OCI-LY7 (cell line): ENCODE results near the gene KRT9. TPM values are rescaled to one million over a fixed set of nuclear protein-coding genes. Genes with fewer than 3 reads are reported as not detected.
"Not testable (repeated sequence)": the region's sequence is repeated elsewhere in the genome, so short reads cannot be mapped to it uniquely, and the experiment has no call there.

ENCODE experiments used
- BruUV-seq: library from RNA; stranded (reverse); fragments of 400-500 nt; replicated peaks from 2 replicates; lab custom pipeline; 2021; lab: Mats Ljungman, UMichigan
- CTCF ChIA-PET: fragments of 300-600 bp; sonication (Branson Sonifier 250); formaldehyde crosslinking; loops from one replicate; lab custom pipeline; 2022; ENCODE audit warnings: antibody characterized with exemption; ENCODE audit not compliant: unreplicated experiment; lab: Charles Lee
- POLR2A ChIA-PET: fragments of 300-600 bp; sonication (Branson Sonifier 250); formaldehyde crosslinking; loops from one replicate; lab custom pipeline; 2022; ENCODE audit warnings: antibody characterized with exemption; lab: Charles Lee
- DNase-seq: peaks from one replicate; pipeline ENCODE4 v3.0.0-alpha.2; 2015; ENCODE audit warnings: low spot score
- H2AFZ ChIP-seq: fragments of 200-600 bp; sonication (generic), shearing (Covaris generic); 2 replicates; pipeline ENCODE4 v1.6.1; 2014; ENCODE audit warnings: mild to moderate bottlenecking, antibody characterized with exemption, low read length, moderate library complexity
- H3K27ac ChIP-seq: fragments of 200-600 bp; sonication (generic); 2 replicates; pipeline ENCODE4 v1.5.1; 2014; ENCODE audit warnings: mixed run types, low read depth, mild to moderate bottlenecking, moderate library complexity, low read length, inconsistent platforms; ENCODE audit not compliant: poor library complexity, severe bottlenecking
- H3K36me3 ChIP-seq: fragments of 200-600 bp; sonication (generic); 2 replicates; pipeline ENCODE4 v1.6.1; 2014; ENCODE audit warnings: mild to moderate bottlenecking, antibody characterized with exemption, low read length, moderate library complexity, mixed read lengths; ENCODE audit not compliant: insufficient read depth
- H3K4me1 ChIP-seq: fragments of 200-600 bp; sonication (generic); 2 replicates; pipeline ENCODE4 v1.5.1; 2014; ENCODE audit warnings: mild to moderate bottlenecking, low read length; ENCODE audit not compliant: insufficient read depth, poor library complexity, severe bottlenecking
- H3K4me2 ChIP-seq: fragments of 200-600 bp; sonication (generic); 2 replicates; pipeline ENCODE4 v1.6.1; 2014; ENCODE audit warnings: mild to moderate bottlenecking, low read length
- H3K4me3 ChIP-seq: fragments of 200-600 bp; sonication (generic); 2 replicates; pipeline ENCODE4 v1.5.1; 2014; ENCODE audit warnings: mild to moderate bottlenecking, low read depth, low read length; ENCODE audit not compliant: poor library complexity, severe bottlenecking
- H3K79me2 ChIP-seq: fragments of 200-600 bp; sonication (generic); 2 replicates; pipeline ENCODE4 v1.6.1; 2016; ENCODE audit warnings: low read depth, mild to moderate bottlenecking, low read length, moderate library complexity, mixed read lengths; ENCODE audit not compliant: insufficient read depth
- H3K9me2 ChIP-seq: fragments of 200-600 bp; sonication (generic); 2 replicates; pipeline ENCODE4 v1.6.1; 2016; ENCODE audit warnings: mild to moderate bottlenecking, low read length, mixed read lengths; ENCODE audit not compliant: insufficient read depth
- H3K9me3 ChIP-seq: fragments of 200-600 bp; sonication (generic); 2 replicates; pipeline ENCODE4 v1.6.1; 2014; ENCODE audit warnings: mild to moderate bottlenecking, mixed run types, low read length, mixed read lengths
- H4K20me1 ChIP-seq: fragments of 200-600 bp; sonication (generic); 2 replicates; pipeline ENCODE4 v1.6.1; 2014; ENCODE audit warnings: mild to moderate bottlenecking, antibody characterized with exemption, low read length, moderate library complexity, mixed read lengths; ENCODE audit not compliant: insufficient read depth
- EZH2phosphoT487 ChIP-seq: fragments of 200-600 bp; sonication (generic); IDR thresholded peaks from 2 replicates; pipeline ENCODE4 v1.6.1; 2018; ENCODE audit warnings: low read depth, borderline replicate concordance, mild to moderate bottlenecking, mixed run types, antibody characterized with exemption, low read length, moderate library complexity, mixed read lengths
- intact Hi-C: fragments of 100-400 bp; cut with micrococcal nuclease; formaldehyde crosslinking; loops from one replicate; pipeline ENCODE4 v1.10.0; 2022; ENCODE audit not compliant: unreplicated experiment
- total RNA-seq, 2 experiments: library from RNA; depleted of rRNA in 1 of 2; stranded (reverse); fragments of >200 nt in 1 of 2; shearing (Covaris generic) in 1 of 2; gene quantifications; 2 replicates each; pipeline ENCODE4 v1.2.3, GENCODE V29; 2014 to 2022
- TF ChIP-seq, protein P1 (sequence below): fragments of 200-600 bp; sonication (generic); conservative IDR thresholded peaks from 2 replicates; pipeline ENCODE4 v1.5.1; 2014; ENCODE audit warnings: mild to moderate bottlenecking, antibody characterized with exemption, low read length, moderate library complexity, mixed read lengths

The KRT9 gene
- total RNA-seq, 2 experiments from 2014 or later: not detected

DNA sequence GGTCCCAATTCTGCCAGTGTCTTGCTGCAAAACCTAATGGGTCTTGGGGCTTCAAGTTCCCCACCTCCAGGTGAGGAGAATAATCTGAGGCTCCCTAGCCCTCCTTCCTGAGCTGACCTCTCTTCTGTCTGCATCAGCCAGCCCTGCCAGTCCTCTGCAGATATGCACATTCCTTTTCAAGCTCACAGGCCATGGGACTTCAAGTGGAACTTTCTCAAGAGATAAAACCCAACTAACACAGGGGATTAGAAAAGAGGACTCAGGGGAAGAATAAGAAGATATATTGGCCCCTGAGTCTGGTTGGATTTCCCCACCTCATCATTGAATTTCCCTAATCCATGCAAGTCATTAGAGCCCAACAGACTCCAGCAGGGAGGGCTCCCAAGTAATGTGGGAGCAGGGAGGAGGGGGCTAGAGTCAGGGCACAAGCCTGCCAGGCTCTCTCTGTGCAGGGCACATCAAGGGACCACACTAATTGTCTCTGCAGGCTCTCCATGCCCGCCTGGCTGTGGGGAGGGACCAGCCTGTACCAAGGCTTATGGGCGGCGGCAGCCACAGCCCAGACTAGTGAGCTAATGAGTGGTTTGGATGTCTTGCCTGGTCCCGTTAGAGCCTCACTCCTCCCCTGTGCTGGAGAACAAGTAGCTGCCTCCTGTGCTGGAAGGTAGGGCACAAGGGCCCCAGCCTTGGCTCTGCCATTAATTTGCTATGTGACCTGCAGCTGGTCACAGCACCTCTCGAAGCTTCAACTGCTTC lies 13.6 kb upstream of the KRT9 start:
- Histone ChIP-seq H2AFZ (no peak overlapping the region), H3K9me2 (no peaks in the 10 kb centered on the region), H3K4me1 (no peaks in the 10 kb centered on the region), H3K4me3 (no peak overlapping the region), H3K9me3 (no peaks in the 10 kb centered on the region), H3K36me3 (no peaks in the 10 kb centered on the region), H3K4me2 (no peak overlapping the region), H3K27ac (no peak overlapping the region), H4K20me1 (no peaks in the 10 kb centered on the region), H3K79me2 (no peaks in the 10 kb centered on the region)
- DNase-seq: no peak
- intact Hi-C loops: no loop called here
- TF ChIP-seq EZH2phosphoT487: no peak
- TF ChIP-seq, protein P1, sequence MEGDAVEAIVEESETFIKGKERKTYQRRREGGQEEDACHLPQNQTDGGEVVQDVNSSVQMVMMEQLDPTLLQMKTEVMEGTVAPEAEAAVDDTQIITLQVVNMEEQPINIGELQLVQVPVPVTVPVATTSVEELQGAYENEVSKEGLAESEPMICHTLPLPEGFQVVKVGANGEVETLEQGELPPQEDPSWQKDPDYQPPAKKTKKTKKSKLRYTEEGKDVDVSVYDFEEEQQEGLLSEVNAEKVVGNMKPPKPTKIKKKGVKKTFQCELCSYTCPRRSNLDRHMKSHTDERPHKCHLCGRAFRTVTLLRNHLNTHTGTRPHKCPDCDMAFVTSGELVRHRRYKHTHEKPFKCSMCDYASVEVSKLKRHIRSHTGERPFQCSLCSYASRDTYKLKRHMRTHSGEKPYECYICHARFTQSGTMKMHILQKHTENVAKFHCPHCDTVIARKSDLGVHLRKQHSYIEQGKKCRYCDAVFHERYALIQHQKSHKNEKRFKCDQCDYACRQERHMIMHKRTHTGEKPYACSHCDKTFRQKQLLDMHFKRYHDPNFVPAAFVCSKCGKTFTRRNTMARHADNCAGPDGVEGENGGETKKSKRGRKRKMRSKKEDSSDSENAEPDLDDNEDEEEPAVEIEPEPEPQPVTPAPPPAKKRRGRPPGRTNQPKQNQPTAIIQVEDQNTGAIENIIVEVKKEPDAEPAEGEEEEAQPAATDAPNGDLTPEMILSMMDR: no peak
- POLR2A ChIA-PET: no interaction called here
- BruUV-seq: no TSS peak
- CTCF ChIA-PET: no interaction called here

DNA sequence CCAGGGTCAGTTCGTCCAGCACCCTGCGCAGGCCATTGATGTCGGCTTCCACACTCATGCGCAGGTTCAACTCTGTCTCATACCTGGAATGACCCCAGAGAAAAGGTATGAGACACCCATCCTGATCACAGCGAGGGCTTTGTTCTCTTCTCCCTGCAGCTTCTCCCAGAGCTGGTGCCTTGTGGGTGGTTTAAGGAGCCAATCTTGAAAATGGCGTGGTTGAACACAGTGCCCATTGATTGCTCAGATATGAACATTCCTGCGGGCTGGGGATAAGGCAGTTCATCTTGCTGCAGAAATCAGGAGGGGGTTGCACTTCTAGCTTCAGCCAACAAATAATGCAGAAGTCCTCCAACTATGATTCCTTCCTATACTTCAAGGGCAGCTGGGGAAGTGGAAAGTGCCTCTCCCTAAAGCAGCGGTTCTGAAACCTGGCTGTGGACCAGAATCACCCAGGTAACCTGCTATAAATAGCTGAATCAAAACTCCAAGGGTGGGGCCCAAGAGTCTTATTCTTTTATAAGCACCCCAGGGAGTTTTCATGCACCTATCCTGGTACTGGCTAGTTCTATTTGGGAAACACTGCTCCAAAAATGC lies 12.6 kb upstream of the KRT9 start:
- H3K27ac ChIP-seq, H3K4me1 ChIP-seq, H3K9me2 ChIP-seq, intact Hi-C loops, H3K4me2 ChIP-seq, H4K20me1 ChIP-seq, H3K79me2 ChIP-seq, H3K36me3 ChIP-seq, BruUV-seq, DNase-seq, H3K9me3 ChIP-seq, POLR2A ChIA-PET, H3K4me3 ChIP-seq, H2AFZ ChIP-seq: not testable (repeated sequence)
- CTCF ChIA-PET: interaction anchor here (0.7 kb wide), 1 partner anchor 205 kb away, joined by 4 read pairs; no protein-coding TSS in a partner anchor

DNA sequence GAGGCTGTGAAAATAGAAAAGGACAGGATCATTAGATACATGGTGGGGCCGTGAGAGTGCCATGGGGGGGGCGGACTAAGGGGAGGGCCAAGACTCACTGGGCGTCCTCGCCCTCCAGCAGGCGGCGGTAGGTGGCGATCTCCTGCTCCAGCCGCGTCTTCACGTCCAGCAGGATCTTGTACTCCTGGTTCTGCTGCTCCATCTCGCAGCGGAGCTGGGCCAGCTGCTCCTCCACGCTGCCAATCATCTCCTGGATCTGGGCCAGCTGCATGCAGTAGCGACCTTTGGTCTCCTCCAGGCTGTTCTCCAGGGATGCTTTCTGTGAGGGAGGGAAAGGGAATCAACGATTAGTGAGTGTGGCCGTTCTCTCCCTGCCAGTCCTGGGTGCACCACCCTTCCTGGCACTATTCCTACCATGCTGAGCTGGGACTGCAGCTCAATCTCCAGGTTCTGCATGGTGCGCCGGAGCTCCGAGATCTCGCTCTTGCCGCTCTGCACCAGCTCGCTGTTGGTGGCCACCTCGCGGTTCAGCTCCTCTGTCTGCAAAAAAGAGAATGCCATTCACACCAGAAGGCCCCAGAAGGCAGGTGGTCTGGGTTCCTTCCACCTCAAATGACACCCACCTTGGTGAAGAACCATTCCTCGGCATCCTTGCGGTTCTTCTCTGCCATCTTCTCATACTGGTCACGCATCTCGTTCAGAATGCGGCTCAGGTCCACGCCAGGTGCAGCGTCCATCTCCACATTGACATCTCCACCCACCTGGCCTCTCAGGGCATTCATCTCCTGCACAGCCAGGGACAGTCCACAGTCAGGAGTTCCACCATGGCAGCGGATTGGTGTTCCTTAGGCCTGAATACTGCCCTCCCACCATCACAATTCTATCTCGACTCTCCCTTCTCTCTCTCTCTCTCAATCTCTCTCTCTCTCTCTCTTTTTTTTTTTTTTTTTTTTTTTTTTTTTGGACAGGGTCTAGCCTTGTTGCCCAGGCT lies 11.6 kb upstream of the KRT9 start:
- CTCF ChIA-PET: interaction anchor here (0.7 kb wide), 1 partner anchor 204 kb away, joined by 4 read pairs; no protein-coding TSS in a partner anchor
- DNase-seq: no peak
- Histone ChIP-seq H3K36me3 (no peaks in the 10 kb centered on the region), H3K9me3 (no peaks in the 10 kb centered on the region), H3K79me2 (no peaks in the 10 kb centered on the region), H2AFZ (no peak overlapping the region), H3K9me2 (no peaks in the 10 kb centered on the region), H3K27ac (no peak overlapping the region), H3K4me2 (no peak overlapping the region), H3K4me3 (no peak overlapping the region), H3K4me1 (no peaks in the 10 kb centered on the region), H4K20me1 (no peaks in the 10 kb centered on the region)
- BruUV-seq: no TSS peak
- intact Hi-C loops: no loop called here
- no peak for TF ChIP-seq EZH2phosphoT487
- TF ChIP-seq, protein P1: no peak
- POLR2A ChIA-PET: no interaction called here

DNA sequence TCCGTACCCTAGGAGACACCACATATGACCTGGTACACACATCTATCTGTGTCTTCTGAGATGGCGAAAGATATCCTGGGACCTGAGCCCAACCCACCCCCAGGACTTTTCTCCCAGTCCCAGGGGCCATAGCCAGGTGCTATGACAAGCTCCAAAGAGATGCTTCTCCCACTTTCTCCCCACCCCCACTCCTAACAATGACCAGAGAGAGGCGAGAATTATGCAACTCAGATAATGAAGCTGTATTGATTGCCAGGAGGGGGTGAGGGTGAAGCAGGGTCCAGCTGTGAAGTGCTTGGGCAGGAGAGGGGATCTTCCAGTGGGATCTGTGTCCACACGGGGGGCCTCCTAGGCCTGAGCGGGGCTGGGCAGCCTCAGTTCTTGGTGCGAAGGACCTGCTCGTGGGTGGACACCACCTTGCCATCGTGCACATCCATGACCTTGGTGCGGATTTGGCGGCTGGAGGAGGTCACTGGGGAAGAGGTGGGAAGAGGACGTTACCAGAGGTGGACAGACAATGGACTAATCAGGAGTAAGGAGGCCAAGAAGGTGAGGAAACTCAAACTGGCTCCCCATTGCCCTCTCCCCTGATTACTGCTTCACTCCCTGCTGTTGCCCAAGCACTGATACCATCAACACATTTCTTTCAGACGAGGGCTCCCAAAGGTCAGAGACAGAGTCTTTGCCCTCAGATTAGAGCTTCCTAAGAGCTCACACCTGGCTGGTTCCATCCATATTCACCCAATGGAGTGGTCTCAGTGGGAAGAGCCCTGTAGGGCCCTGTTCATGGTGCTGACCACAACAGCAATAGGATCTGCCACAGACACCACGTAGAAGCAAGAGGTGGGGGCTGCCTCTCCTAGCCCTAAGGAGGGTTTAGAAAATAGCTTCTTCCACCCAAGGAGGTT lies 10.5 kb upstream of the KRT9 start:
- BruUV-seq, H4K20me1 ChIP-seq, DNase-seq, H3K9me3 ChIP-seq, H3K4me1 ChIP-seq, H3K27ac ChIP-seq, H3K4me3 ChIP-seq, H3K9me2 ChIP-seq, intact Hi-C loops, H3K4me2 ChIP-seq, H3K79me2 ChIP-seq, H2AFZ ChIP-seq, CTCF ChIA-PET, POLR2A ChIA-PET, H3K36me3 ChIP-seq: not testable (repeated sequence)
